Tongue (tissue), 2 donors: ENCODE measurements around the gene SBSN. TPM values are rescaled to one million over a fixed set of nuclear protein-coding genes. Genes with fewer than 3 reads are reported as not detected.

ENCODE experiments used
- DNase-seq: peaks from one replicate; pipeline ENCODE4 v3.0.0-alpha.2; 2015
- total RNA-seq: library from RNA; depleted of rRNA; stranded (reverse); fragments of >200 nt; gene quantifications from one replicate; pipeline ENCODE4 v1.2.3, GENCODE V29; 2014

SBSN gene
- total RNA-seq, 1 donor from 2014 or later, result 15.6 TPM

DNA sequence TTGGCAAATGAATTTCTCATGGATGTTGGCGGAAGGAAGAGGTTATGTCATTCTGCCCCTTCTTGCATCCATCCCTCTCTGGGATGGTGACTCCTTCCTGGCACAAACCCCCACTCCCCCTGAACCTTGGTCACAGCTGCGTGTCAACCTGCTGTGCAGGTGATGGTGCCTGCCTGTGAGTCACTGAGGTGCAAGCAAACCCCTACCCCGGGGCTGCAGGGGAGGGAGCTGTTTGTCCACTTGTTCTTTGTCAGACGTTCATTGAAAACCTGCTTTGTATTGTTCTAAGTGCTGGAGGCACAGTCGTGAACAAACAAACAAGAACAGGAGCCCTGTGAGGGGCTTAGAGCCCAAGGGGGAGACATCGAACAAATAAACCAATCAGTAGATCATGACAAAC, 3.2 kb upstream of the SBSN start:
- DNase-seq, result no peak

DNA sequence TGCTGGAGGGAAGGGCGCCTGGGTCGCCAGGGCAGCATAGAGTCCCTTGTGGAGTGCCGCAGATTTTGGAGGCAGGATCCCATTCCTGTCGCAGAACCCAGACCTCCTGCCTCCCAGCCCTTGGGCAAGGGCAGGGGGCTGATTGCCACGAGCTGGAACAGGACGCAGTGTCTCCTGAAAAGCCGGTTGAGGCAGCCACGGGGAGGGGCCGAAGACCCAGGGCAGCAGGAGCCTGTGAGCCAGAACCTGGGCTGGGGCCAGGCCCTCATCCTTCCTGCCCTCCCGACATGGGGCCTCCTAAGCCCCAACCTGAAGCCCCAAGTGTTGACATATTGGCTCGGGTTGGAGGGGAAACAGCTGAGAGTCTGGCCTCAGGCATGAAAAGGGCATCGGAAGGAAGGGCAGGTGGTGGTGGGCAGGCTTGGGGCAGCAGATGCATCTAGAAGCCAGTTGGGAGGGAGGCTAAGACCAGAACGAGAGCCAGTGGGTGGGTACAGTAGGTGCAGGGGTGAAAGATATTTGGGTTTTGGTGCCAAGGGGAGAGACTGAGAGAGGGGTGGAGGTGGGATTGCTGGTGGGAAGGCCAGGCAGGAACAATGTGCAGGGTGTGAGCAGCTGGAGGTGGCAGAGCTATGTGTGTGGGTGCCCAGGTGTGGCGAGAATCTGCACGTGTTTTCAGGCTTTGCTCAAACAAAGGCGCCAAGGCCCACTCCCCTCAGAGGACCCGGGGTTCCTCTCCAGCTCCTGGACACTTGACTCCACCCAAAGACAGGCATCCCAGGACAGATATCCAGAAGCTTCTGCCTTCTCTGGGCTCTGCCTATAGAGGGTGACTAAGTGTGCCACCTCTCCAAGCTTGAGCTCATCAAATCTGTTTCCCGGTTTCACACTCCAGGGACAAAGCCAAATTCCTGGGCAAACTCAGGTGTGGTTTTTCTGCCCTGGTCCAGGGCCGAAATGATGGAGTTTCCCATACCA, 1.4 kb upstream of the SBSN start:
- DNase-seq, result no peak

- no peak for DNase-seq
Measured at GRCh38 chr19:35525873-35526272, 2.2 kb downstream of the SBSN start.

DNA sequence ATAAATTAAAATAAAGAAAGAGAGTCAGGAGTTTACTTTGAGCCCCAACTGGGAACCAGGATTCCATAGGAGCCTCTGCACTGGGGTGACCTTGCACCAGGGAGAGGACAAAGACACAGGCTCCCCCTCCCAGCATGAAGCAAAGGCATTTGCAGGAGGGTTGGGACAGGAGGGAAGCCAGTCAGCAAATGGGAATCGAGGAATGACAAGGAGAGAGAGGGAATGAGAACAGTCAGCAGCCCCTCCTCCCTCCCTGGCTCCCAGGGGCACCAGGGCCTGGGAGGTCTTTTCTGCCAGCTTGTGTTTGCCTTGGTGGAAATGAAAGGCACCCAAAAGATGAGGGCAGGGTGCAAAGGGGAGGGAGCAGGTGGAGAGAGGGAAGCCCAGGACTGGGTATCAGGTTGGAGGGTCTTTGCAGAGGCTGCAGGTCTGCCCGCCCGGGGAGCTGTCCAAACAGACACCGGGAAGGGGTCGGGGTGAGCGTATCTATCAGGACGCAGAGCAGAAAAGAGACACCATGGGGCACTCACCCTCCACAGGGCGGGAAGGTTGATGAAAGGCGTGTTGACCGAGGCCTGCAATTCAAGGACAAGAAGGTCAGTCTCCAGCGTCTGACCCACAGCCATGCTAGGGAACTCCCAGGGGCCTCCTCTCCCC, 3.8 kb downstream of the SBSN start:
- no peak for DNase-seq

GRCh38 chr19:35522745-35523327, 5.3 kb downstream of the SBSN start:
- DNase-seq, result no peak

- no peak for DNase-seq
Measured at GRCh38 chr19:35521124-35521743, 6.9 kb downstream of the SBSN start.

- no peak for DNase-seq
Measured at GRCh38 chr19:35519291-35519690, 8.8 kb downstream of the SBSN start.

DNA sequence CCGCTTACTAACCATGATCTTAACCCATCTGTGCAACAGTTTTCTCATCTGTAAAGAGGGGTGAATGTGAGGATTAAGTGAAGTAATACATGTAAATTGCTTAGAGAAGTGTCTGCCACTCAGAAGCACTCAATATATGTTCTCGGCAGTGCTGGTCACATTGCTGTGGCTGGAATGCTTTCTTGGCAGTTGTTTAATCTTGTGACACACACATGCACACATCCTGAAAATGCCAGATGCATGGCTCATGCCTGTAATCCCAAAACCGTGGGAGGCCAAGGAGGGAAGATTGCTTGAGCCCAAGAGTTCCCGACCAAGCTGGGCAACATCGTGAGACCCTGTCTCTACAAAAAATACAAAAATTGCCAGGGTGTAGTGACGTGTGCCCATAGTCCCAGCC, 9.8 kb downstream of the SBSN start:
- DNase-seq, result no peak

DNA sequence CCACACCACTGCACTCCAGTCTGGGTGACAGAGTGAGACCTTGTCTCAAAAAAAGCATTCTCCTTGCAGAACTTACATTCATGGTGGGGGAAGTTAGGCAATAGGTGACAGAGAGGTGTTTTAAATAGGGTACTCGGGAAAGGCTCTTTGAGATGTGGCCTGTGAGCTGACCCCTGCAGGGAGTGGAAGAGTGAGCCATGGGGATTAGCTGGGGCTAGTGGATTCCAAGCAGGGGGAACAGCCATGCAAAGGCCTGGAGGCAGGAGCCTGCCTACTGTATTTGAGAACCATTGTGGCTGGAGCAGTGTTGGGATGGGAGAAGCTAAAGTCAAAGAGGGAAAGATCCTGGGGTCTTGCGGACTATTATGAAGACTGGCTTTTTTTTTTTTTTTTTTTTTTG, 10.8 kb downstream of the SBSN start:
- DNase-seq, result no peak

GRCh38 chr19:35516310-35516709, 11.8 kb downstream of the SBSN start:
- DNase-seq, result no peak

DNA sequence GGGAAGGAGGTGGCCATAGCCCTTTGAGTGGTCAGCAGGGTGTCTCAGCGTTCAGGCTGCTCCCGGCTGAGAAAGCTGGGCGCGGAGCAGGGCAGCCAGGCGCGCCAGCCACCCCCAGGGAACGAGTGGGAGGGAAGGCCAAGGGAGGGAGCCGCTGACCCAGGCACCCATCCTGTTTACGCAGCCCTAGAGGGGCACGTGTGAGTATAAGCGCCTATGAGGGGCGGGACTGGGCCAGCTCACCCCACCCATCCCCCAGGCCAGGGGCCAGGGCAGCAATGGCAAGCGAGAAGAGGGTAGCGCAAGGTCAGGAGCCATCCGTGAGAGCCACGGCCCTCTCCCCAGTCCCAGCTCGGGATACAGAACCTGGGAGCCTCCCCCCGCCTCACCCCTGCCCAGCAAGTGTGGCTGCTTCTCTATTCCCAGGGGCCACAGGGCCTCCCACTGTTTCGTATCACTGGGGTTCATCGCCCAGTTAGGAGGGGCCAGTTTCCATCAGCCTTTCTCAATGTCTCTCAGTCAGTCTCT, 13.8 kb downstream of the SBSN start:
- DNase-seq, result no peak

DNA sequence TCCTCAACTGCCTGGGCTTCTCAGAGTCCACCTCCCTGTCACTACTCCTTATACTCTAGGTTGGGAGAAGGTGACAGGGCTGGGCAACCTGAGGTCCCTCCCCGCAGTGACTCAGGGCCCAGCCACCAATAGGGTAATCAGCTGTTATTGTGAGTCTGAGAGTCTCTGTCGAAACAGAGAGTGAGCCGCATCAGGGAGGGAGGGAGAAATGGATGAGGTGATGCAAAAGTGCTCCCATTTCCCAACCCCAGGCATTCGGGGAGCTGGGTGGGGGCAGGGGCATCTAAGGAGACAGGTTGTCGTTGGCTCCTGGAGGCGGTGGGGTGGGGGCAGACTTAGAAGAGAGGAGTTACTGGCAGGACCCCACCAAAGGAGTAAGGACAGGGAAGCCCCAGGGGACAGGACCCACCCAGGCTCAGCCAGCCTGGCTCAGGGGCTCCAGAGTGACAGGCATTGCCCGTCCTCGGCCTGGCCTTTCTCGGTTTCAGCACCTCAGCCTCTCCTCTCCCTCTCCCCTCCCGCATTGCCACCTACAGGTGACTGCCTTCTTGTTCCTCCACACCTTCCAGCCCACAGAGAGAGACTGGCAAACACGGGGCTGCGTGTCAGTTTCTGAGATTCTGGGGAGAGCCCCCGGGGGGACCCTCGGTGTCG, 14.4 kb downstream of the SBSN start, which contains the start of gene DMKN:
Gene DMKN, minus strand, starts transcription at position 22 of the 654 bp plus-strand sequence. CDS start 174 bp downstream, outside the sequence.
- no peak for DNase-seq

- peak; percentile 77 for DNase-seq
Measured at GRCh38 chr19:35512831-35513627, 15.1 kb downstream of the SBSN start.

- DNase-seq, result no peak
Measured at GRCh38 chr19:35511337-35511736, 16.8 kb downstream of the SBSN start.

DNA sequence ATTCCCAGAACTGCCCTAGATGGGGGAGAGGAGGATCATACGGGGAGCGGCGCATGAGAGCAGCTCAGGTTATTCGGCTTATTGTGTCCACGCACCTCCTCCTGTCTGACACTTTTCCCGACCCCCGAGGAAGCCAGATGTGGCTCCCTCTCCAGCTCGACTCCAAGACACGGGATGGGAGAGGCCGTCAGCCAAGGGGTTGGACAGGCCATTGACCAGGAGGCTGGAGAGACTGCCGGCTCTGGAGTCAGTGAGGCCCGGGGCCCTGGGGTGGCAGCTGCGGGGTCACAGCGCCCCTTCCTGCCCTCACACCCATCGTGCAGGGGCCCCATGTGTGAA, 17.5 kb downstream of the SBSN start:
- DNase-seq, result no peak

DNA sequence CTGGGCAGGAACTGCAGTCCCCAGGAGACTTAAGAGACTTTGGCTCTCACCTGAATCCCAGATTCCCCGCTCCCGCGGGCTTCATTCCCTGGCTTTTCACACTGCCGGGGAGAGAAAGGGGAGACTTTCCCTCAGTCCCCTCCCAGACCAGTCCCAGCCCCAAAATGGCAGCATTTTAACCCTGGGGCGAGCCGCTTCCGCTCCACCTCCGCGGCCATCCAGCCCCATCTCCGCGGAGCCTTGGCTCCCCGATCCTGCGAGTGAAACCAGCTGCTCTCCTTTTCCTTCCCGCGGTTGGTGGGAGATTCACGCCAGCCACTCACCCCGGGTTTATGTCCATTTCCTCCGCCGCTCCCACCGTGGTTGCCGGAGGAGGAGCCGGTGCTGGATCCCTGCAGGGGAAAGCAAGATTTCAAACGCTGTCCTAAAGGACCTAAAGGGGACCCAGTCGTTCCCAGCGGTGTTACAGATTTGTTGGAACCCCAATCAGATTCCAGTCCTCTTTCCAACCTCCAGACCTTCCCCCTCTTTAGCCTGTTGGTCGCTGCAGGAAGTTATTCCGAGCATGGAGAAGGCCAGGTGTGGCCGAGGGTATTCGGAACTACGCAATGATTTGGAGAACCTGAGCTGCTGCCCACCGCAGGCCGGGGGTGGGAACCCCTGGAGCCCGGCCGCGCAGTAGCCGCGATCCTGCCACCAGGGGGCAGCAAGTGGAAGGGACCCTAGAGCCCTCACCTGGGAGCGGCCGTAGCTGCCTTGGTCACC, 18.1 kb downstream of the SBSN start:
- DNase-seq, result peak; percentile 83

- DNase-seq, result peak; percentile 30
Measured at GRCh38 chr19:35509018-35509652, 19.0 kb downstream of the SBSN start.

DNA sequence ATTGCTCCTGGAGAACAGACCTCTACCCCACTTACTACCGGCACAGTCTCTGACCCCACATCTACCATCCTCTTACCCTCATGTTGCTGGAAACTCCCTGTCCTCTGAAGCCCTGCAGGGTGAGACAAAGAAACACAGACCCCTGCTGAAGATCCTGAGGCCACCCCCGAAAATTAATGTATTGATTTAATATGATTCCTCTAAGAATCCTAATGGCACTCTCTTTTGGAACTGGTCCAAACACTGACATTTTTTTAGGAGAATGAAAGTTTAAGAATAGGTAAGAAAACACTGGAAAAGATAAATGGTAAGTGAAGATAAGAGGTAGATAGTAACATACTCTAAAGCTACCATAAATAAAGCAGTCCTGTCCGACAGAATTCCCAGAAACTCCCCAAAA, 20.0 kb downstream of the SBSN start:
- DNase-seq, result no peak

- DNase-seq, result no peak
Measured at GRCh38 chr19:35507561-35507960, 20.6 kb downstream of the SBSN start.

GRCh38 chr19:35506011-35506410, 22.1 kb downstream of the SBSN start:
- DNase-seq, result no peak
